Neural cell (in vitro differentiated cells): ENCODE measurements around the gene SAMSN1. TPM values are rescaled to one million over a fixed set of nuclear protein-coding genes. Genes with fewer than 3 reads are reported as not detected.

ENCODE experiments used
- H2AFZ ChIP-seq: fragments of 200-600, 300-800 bp; sonication (generic), shearing (Covaris generic); 2 replicates; pipeline ENCODE4 v1.6.0; 2014; ENCODE audit warnings: low read depth, mild to moderate bottlenecking, antibody characterized with exemption, low read length, moderate library complexity
- H3F3A ChIP-seq: fragments of 200-600 bp; shearing (Covaris generic); 2 replicates; pipeline ENCODE4 v1.6.1; 2016; ENCODE audit warnings: mild to moderate bottlenecking, moderate library complexity, mixed read lengths, antibody characterized with exemption, low read length; ENCODE audit not compliant: insufficient read depth, poor library complexity, severe bottlenecking
- H3K27ac ChIP-seq: fragments of 200-600, 300-800 bp; sonication (generic), shearing (Covaris generic); 2 replicates; pipeline ENCODE4 v1.5.1; 2014; ENCODE audit warnings: mild to moderate bottlenecking, low read length, moderate library complexity
- H3K27me3 ChIP-seq: fragments of 300-800, 200-600 bp; sonication (generic), shearing (Covaris generic); 2 replicates; pipeline ENCODE4 v1.6.0; 2014; ENCODE audit warnings: mild to moderate bottlenecking, low read depth, low read length, moderate library complexity; ENCODE audit not compliant: insufficient read depth
- H3K36me3 ChIP-seq: fragments of 300-800, 200-600 bp; sonication (generic), shearing (Covaris generic); 2 replicates; pipeline ENCODE4 v1.5.1; 2014; ENCODE audit warnings: mild to moderate bottlenecking, antibody characterized with exemption, low read length, moderate library complexity; ENCODE audit not compliant: insufficient read depth
- H3K4me2 ChIP-seq: fragments of 300-800, 200-600 bp; sonication (generic), shearing (Covaris generic); 2 replicates; pipeline ENCODE4 v1.6.0; 2014; ENCODE audit warnings: mild to moderate bottlenecking, low read length
- H3K4me3 ChIP-seq: fragments of 300-800, 200-600 bp; sonication (generic), shearing (Covaris generic); 2 replicates; pipeline ENCODE4 v1.5.1; 2014; ENCODE audit warnings: mild to moderate bottlenecking, low read length, moderate library complexity
- H3K79me2 ChIP-seq: fragments of 200-600 bp; shearing (Covaris generic); replicated peaks from 2 replicates; pipeline ENCODE4 v1.6.0; 2014; ENCODE audit warnings: mild to moderate bottlenecking, low read length, moderate library complexity; ENCODE audit not compliant: insufficient read depth
- H3K9ac ChIP-seq: fragments of 300-800, 200-600 bp; sonication (generic), shearing (Covaris generic); 2 replicates; pipeline ENCODE4 v1.6.1; 2016; ENCODE audit warnings: mild to moderate bottlenecking, low read length, mixed read lengths
- H3K9me2 ChIP-seq: fragments of 200-600 bp; shearing (Covaris generic); 2 replicates; pipeline ENCODE4 v1.6.1; 2016; ENCODE audit warnings: mild to moderate bottlenecking, low read length, mixed read lengths; ENCODE audit not compliant: insufficient read depth
- H3K9me3 ChIP-seq: fragments of 200-600, 300-800 bp; sonication (generic), shearing (Covaris generic); 2 replicates; pipeline ENCODE4 v1.6.1; 2016; ENCODE audit warnings: mild to moderate bottlenecking, mixed run types, low read length, moderate library complexity, mixed read lengths
- H4K20me1 ChIP-seq: fragments of 200-600 bp; shearing (Covaris generic); 2 replicates; pipeline ENCODE4 v1.6.1; 2016; ENCODE audit warnings: mild to moderate bottlenecking, mixed run types; ENCODE audit not compliant: insufficient read depth
- EP300 ChIP-seq: fragments of 450-650 bp; conservative IDR thresholded peaks from 2 replicates; pipeline ENCODE4 v1.6.1; 2014; ENCODE audit warnings: antibody characterized with exemption, mild to moderate bottlenecking, moderate library complexity; ENCODE audit not compliant: poor library complexity, severe bottlenecking
- EZH2 ChIP-seq: fragments of 200-600, 300-800 bp; shearing (Covaris generic), sonication (generic); IDR thresholded peaks from 2 replicates; pipeline ENCODE4 v1.6.1; 2014; ENCODE audit warnings: antibody characterized with exemption, low read length, borderline replicate concordance, mild to moderate bottlenecking; ENCODE audit not compliant: insufficient read depth, poor library complexity, severe bottlenecking
- MXI1 ChIP-seq: fragments of 450-650 bp; conservative IDR thresholded peaks from 2 replicates; pipeline ENCODE4 v1.6.1; 2014; ENCODE audit warnings: antibody characterized with exemption, mild to moderate bottlenecking; ENCODE audit not compliant: poor library complexity, severe bottlenecking
- POLR2AphosphoS5 ChIP-seq: IDR thresholded peaks from 2 replicates; pipeline ENCODE4 v1.6.1; 2012
- RAD21 ChIP-seq: fragments of 450-650 bp; conservative IDR thresholded peaks from 2 replicates; pipeline ENCODE4 v1.6.1; 2014; ENCODE audit warnings: antibody characterized with exemption, mild to moderate bottlenecking, moderate library complexity
- SMC3 ChIP-seq: fragments of 450-650 bp; conservative IDR thresholded peaks from 2 replicates; pipeline ENCODE4 v1.6.1; 2014; ENCODE audit warnings: antibody characterized with exemption, mild to moderate bottlenecking, moderate library complexity; ENCODE audit not compliant: poor library complexity
- TAF1 ChIP-seq: IDR thresholded peaks from 2 replicates; pipeline ENCODE4 v1.6.1; 2012; ENCODE audit warnings: low read depth
- polyA plus RNA-seq: library from polyadenylated mRNA; depleted of rRNA; stranded (reverse); fragments of >200 nt; gene quantifications from 2 replicates; pipeline ENCODE4 v1.2.3, GENCODE V29; 2014
- TF ChIP-seq, protein P1 (sequence below): fragments of 450-650 bp; IDR thresholded peaks from 2 replicates; pipeline ENCODE4 v1.5.1; 2014; ENCODE audit warnings: antibody characterized with exemption, mild to moderate bottlenecking, moderate library complexity; ENCODE audit not compliant: poor library complexity, severe bottlenecking
- TF ChIP-seq, protein P2 (sequence below): IDR thresholded peaks from 2 replicates; pipeline ENCODE4 v1.6.1; 2012; ENCODE audit warnings: borderline replicate concordance

SAMSN1 gene
- polyA plus RNA-seq, 1 donor from 2014 or later: 18.2 TPM

DNA sequence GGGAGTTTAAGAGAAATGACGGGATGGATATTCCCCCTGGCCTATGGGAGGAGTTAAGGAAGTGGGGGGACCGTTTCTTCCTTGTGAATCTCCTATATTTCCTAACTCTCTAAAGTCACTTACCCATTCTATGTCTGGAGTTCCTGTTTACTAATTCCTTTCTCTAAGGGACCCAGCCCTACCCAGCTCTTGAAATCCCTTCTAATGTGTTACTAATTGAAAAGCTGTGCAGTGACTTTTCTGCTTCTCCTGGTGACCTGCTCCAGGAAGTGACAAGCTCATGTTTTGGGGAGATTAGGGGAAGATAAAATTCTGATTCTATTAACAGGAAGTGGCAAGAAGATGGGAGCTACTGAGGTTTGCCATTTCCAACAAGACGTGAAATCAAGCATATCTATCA lies 4.0 kb upstream of the SAMSN1 start:
- H3K36me3 ChIP-seq: no peaks in the 10 kb centered on the region
- no peaks in the 10 kb centered on the region for H3F3A ChIP-seq
- H3K79me2 ChIP-seq: no peaks in the 10 kb centered on the region
- no peaks in the 10 kb centered on the region for H3K9me2 ChIP-seq
- TF ChIP-seq MXI1: no peak
- TF ChIP-seq, protein P1, sequence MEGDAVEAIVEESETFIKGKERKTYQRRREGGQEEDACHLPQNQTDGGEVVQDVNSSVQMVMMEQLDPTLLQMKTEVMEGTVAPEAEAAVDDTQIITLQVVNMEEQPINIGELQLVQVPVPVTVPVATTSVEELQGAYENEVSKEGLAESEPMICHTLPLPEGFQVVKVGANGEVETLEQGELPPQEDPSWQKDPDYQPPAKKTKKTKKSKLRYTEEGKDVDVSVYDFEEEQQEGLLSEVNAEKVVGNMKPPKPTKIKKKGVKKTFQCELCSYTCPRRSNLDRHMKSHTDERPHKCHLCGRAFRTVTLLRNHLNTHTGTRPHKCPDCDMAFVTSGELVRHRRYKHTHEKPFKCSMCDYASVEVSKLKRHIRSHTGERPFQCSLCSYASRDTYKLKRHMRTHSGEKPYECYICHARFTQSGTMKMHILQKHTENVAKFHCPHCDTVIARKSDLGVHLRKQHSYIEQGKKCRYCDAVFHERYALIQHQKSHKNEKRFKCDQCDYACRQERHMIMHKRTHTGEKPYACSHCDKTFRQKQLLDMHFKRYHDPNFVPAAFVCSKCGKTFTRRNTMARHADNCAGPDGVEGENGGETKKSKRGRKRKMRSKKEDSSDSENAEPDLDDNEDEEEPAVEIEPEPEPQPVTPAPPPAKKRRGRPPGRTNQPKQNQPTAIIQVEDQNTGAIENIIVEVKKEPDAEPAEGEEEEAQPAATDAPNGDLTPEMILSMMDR: no peak
- TF ChIP-seq EP300: no peak
- TF ChIP-seq TAF1: no peak
- no peak for TF ChIP-seq RAD21
- no peak for TF ChIP-seq POLR2AphosphoS5
- no peak for TF ChIP-seq SMC3
- no peak for TF ChIP-seq EZH2
- TF ChIP-seq, protein P2, sequence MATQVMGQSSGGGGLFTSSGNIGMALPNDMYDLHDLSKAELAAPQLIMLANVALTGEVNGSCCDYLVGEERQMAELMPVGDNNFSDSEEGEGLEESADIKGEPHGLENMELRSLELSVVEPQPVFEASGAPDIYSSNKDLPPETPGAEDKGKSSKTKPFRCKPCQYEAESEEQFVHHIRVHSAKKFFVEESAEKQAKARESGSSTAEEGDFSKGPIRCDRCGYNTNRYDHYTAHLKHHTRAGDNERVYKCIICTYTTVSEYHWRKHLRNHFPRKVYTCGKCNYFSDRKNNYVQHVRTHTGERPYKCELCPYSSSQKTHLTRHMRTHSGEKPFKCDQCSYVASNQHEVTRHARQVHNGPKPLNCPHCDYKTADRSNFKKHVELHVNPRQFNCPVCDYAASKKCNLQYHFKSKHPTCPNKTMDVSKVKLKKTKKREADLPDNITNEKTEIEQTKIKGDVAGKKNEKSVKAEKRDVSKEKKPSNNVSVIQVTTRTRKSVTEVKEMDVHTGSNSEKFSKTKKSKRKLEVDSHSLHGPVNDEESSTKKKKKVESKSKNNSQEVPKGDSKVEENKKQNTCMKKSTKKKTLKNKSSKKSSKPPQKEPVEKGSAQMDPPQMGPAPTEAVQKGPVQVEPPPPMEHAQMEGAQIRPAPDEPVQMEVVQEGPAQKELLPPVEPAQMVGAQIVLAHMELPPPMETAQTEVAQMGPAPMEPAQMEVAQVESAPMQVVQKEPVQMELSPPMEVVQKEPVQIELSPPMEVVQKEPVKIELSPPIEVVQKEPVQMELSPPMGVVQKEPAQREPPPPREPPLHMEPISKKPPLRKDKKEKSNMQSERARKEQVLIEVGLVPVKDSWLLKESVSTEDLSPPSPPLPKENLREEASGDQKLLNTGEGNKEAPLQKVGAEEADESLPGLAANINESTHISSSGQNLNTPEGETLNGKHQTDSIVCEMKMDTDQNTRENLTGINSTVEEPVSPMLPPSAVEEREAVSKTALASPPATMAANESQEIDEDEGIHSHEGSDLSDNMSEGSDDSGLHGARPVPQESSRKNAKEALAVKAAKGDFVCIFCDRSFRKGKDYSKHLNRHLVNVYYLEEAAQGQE: no peak
- no peaks in the 10 kb centered on the region for H3K27me3 ChIP-seq
- H3K4me2 ChIP-seq: no peak overlapping the region
- H3K9me3 ChIP-seq: no peaks in the 10 kb centered on the region
- H3K9ac ChIP-seq: no peak overlapping the region
- no peak overlapping the region for H3K27ac ChIP-seq
- H3K4me3 ChIP-seq: no peak overlapping the region
- H4K20me1 ChIP-seq: no peaks in the 10 kb centered on the region
- H2AFZ ChIP-seq: no peak overlapping the region

DNA sequence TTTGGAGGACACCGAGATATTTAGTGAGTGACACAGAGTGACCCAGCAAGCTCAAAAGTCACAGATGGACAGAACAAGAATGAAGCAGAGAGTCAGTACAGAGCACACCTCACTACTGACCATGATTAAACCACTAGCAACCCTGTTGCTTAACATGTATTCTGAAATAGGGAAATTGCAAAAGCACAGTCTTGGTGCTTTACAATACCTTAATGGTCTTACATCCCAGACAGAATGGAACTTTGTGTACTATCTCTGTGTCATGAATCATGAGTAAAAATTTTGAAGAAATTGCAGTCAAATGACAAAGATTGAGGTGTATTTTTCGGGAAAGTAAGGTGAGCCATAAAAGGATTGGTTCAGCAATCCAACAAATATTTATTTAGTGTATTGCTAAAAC lies 2.7 kb upstream of the SAMSN1 start:
- H3K4me2 ChIP-seq: no peak overlapping the region
- H3K27me3 ChIP-seq: no peaks in the 10 kb centered on the region
- no peak overlapping the region for H3K27ac ChIP-seq
- H3F3A ChIP-seq: no peaks in the 10 kb centered on the region
- no peaks in the 10 kb centered on the region for H3K9me3 ChIP-seq
- no peaks in the 10 kb centered on the region for H3K36me3 ChIP-seq
- no peak overlapping the region for H3K4me3 ChIP-seq
- TF ChIP-seq MXI1 (no peak), EP300 (no peak), SMC3 (no peak), TAF1 (no peak), RAD21 (no peak)
- TF ChIP-seq, protein P1: no peak
- TF ChIP-seq, protein P2: no peak
- H3K9me2 ChIP-seq: no peaks in the 10 kb centered on the region
- no peaks in the 10 kb centered on the region for H3K79me2 ChIP-seq
- no peaks in the 10 kb centered on the region for H4K20me1 ChIP-seq
- no peak overlapping the region for H3K9ac ChIP-seq
- H2AFZ ChIP-seq: no peak overlapping the region
